Parathyroid adenoma (tissue), 2 donors: ENCODE measurements around the gene NLGN2.
A peak's percentile ranks its signal among the peaks of the same experiment; 100 is the strongest.

Experiments
- H2AFZ ChIP-seq: fragments of 300-600 bp; sonication (generic); one replicate; pipeline ENCODE4 v1.7.0; 2017; ENCODE audit warnings: antibody characterized with exemption, mild to moderate bottlenecking
- H3K27ac ChIP-seq: fragments of 300-600 bp; sonication (generic); one replicate; pipeline ENCODE4 v1.7.0; 2017
- H3K27me3 ChIP-seq: fragments of 300-600 bp; sonication (generic); one replicate; pipeline ENCODE4 v1.7.0; 2017; ENCODE audit warnings: low read length; ENCODE audit not compliant: control insufficient read depth, insufficient read depth
- H3K36me3 ChIP-seq: fragments of 300-600 bp; sonication (generic); one replicate; pipeline ENCODE4 v1.7.0; 2017; ENCODE audit warnings: low read length; ENCODE audit not compliant: control insufficient read depth, insufficient read depth
- H3K4me1 ChIP-seq: fragments of 300-600 bp; sonication (generic); one replicate; pipeline ENCODE4 v1.7.0; 2017; ENCODE audit warnings: control low read depth
- H3K4me2 ChIP-seq: fragments of 300-600 bp; sonication (generic); one replicate; pipeline ENCODE4 v1.7.0; 2017; ENCODE audit warnings: low read length
- H3K4me3 ChIP-seq: fragments of 300-600 bp; sonication (generic); one replicate; pipeline ENCODE4 v1.7.0; 2017; ENCODE audit warnings: low read depth, low read length
- H3K79me2 ChIP-seq: fragments of 300-600 bp; sonication (generic); one replicate; pipeline ENCODE4 v1.7.0; 2017; ENCODE audit warnings: control low read depth
- H3K9ac ChIP-seq: fragments of 300-600 bp; sonication (generic); one replicate; pipeline ENCODE4 v1.7.0; 2017; ENCODE audit warnings: mild to moderate bottlenecking
- H3K9me3 ChIP-seq: fragments of 300-600 bp; sonication (generic); one replicate; pipeline ENCODE4 v1.7.0; 2017; ENCODE audit warnings: low read length; ENCODE audit not compliant: control insufficient read depth
- CTCF ChIP-seq: fragments of 300-600 bp; sonication (generic); IDR thresholded peaks from one replicate; pipeline ENCODE4 v1.7.0; 2017; ENCODE audit warnings: antibody characterized with exemption, mild to moderate bottlenecking
- donor health status: primary hyperparathyroidism.

The NLGN2 gene

GRCh38 chr17:7445619-7445968, 37.9 kb downstream of the NLGN2 start:
- Histone ChIP-seq H2AFZ (peak overlapping the region; percentile 87), H3K36me3 (no peaks in the 10 kb centered on the region), H3K4me2 (peak overlapping the region; percentile 92), H3K9me3 (no peaks in the 10 kb centered on the region), H3K4me3 (peak overlapping the region; percentile 78), H3K27me3 (no peaks in the 10 kb centered on the region), H3K9ac (no peak overlapping the region), H3K27ac (peak overlapping the region; percentile 3), H3K79me2 (no peaks in the 10 kb centered on the region), H3K4me1 (peaks cover 15% of the 10 kb centered on the region)
- no peak for TF ChIP-seq CTCF

- no peak overlapping the region for H3K9ac ChIP-seq
- H3K4me3 ChIP-seq: no peak overlapping the region
- no peaks in the 10 kb centered on the region for H3K36me3 ChIP-seq
- peaks cover 12% of the 10 kb centered on the region for H3K4me1 ChIP-seq
- H3K27me3 ChIP-seq: no peaks in the 10 kb centered on the region
- H3K79me2 ChIP-seq: no peaks in the 10 kb centered on the region
- H3K9me3 ChIP-seq: no peaks in the 10 kb centered on the region
- no peak overlapping the region for H3K4me2 ChIP-seq
- H2AFZ ChIP-seq: no peak overlapping the region
- no peak overlapping the region for H3K27ac ChIP-seq
- TF ChIP-seq CTCF: no peak
Measured at GRCh38 chr17:7448461-7448860, 40.8 kb downstream of the NLGN2 start.

- Histone ChIP-seq H3K4me1 (no peaks in the 10 kb centered on the region), H3K9ac (no peak overlapping the region), H3K27ac (peak overlapping the region; percentile 33), H3K27me3 (no peaks in the 10 kb centered on the region), H3K36me3 (no peaks in the 10 kb centered on the region), H3K9me3 (no peaks in the 10 kb centered on the region), H3K79me2 (peaks cover 26% of the 10 kb centered on the region), H3K4me3 (no peak overlapping the region), H3K4me2 (no peak overlapping the region), H2AFZ (no peak overlapping the region)
- no peak for TF ChIP-seq CTCF
Measured at GRCh38 chr17:7459961-7460545, 52.4 kb downstream of the NLGN2 start.

- H3K9ac ChIP-seq: no peak overlapping the region
- no peak overlapping the region for H3K4me2 ChIP-seq
- H3K4me1 ChIP-seq: peaks cover 1% of the 10 kb centered on the region
- H3K27me3 ChIP-seq: no peaks in the 10 kb centered on the region
- H3K79me2 ChIP-seq: peaks cover 33% of the 10 kb centered on the region
- peak overlapping the region; percentile 33 for H3K27ac ChIP-seq
- H3K4me3 ChIP-seq: no peak overlapping the region
- TF ChIP-seq CTCF: no peak
- H2AFZ ChIP-seq: no peak overlapping the region
- H3K36me3 ChIP-seq: no peaks in the 10 kb centered on the region
- no peaks in the 10 kb centered on the region for H3K9me3 ChIP-seq
Measured at GRCh38 chr17:7460850-7461660, 53.4 kb downstream of the NLGN2 start.
